ENCODE results near the gene CNTRL.
"Not testable (repeated sequence)": the region's sequence is repeated elsewhere in the genome, so short reads cannot be mapped to it uniquely, and the experiment has no call there.

CNTRL gene

GRCh38 chr9:121055642-121056143 lies 19.1 kb upstream of the CNTRL start:
- no peak overlapping the region for H3K4me3 Mint-ChIP-seq
- H3K4me1 Mint-ChIP-seq: no peaks in the 10 kb centered on the region
- peaks cover 20% of the 10 kb centered on the region for H3K36me3 Mint-ChIP-seq
- no peak for ATAC-seq
- peaks cover 4% of the 10 kb centered on the region for H3K9me3 Mint-ChIP-seq
- H3K27ac Mint-ChIP-seq: no peak overlapping the region
- H3K27me3 Mint-ChIP-seq: no peaks in the 10 kb centered on the region

DNA sequence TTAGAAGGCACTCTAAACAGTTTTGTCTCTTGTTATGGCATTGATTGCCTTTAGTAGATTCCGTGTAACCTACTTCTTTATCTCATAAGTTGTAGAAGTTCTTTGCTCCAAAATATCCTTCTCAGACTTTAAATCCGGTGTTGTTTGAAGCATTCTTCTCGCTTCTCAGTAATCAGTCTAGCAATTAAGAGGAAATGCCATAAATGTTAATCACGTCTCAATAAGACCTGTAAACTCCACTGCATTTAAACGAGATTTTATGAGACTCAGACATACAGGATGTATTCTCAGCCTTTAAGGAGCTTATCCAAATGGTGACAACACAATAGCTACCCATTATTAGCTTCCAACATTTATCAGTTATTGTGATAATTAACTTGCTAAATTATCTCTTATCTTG lies 16.9 kb upstream of the CNTRL start:
- Mint-ChIP-seq H3K27ac (no peak overlapping the region), H3K4me3 (no peak overlapping the region), H3K36me3 (peaks cover 20% of the 10 kb centered on the region), H3K9me3 (peaks cover 4% of the 10 kb centered on the region), H3K4me1 (no peaks in the 10 kb centered on the region), H3K27me3 (no peaks in the 10 kb centered on the region)
- no peak for ATAC-seq

DNA sequence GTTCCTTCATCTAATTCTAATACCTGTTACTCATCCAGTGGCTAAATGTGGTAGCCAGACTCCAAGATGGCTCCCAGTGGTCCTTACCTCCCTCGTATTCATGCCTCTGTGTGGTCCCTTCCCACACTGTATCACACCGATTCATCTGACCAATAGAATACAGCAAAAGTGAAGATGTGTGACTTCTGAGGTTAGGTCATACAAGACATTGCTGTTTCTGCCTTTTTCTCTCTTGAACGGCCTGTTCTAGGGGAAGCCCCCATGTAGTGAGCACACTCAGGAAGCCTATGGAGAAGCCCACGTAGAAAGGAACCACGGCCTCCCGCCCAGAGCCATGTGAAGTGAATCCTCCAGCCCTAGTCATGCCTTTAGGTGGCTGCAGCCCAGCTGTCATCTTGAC lies 15.2 kb upstream of the CNTRL start:
- no peak overlapping the region for H3K27ac Mint-ChIP-seq
- no peaks in the 10 kb centered on the region for H3K27me3 Mint-ChIP-seq
- no peak for ATAC-seq
- H3K4me3 Mint-ChIP-seq: no peak overlapping the region
- peaks cover 4% of the 10 kb centered on the region for H3K9me3 Mint-ChIP-seq
- no peaks in the 10 kb centered on the region for H3K4me1 Mint-ChIP-seq
- H3K36me3 Mint-ChIP-seq: peaks cover 20% of the 10 kb centered on the region

DNA sequence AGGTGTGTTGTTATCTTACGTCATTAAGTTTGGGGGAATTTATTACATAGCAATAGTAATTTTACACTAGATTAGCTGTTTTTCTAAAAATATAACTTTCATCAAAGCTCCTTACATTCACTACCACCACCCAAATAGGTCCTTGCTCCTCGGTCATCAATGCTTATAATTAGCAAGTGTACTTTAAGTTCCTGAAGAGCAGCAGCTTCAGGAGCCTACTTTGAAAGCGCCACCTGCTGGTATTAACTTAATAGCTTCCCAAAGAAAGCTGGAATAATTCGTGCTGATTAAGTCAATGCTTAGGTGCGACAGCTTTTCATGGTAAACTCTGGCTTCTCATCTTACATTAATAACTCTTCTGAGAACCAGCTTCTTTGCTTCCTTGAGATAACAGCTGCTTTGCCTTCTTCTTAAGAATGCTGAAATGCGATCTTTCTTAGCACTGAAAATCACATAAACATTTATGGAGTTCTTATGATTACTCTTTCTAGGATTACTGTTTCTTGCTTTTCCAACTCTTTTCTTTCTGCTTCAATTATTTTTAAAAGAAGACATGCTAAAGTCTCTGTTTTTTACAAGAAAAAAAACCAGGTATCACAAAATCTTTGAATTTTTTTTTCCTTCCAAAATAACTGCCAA lies 14.6 kb upstream of the CNTRL start:
- Mint-ChIP-seq H3K36me3 (peaks cover 17% of the 10 kb centered on the region), H3K27me3 (no peaks in the 10 kb centered on the region), H3K4me1 (no peaks in the 10 kb centered on the region), H3K4me3 (no peak overlapping the region), H3K9me3 (peaks cover 4% of the 10 kb centered on the region), H3K27ac (no peak overlapping the region)
- ATAC-seq: no peak

DNA sequence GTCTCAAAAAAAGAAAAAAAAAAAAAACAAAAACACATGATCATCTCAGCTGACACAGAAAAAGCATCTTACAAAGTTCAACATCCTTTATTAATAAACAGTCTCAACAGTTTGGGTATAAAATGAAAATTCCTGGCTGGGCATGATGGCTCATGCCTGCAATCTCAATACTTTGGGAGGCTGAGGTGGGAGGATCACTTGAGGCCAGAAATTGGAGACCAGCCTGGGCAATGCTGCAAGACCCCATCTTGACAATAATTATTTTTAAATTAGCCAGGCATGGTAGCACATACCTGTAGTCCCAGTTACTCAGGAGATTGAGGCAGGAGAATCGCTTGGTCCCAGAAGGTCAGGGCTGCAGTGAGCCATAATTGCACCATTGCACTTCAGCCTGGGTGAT lies 7.9 kb upstream of the CNTRL start:
- no peak for ATAC-seq
- no peaks in the 10 kb centered on the region for H3K27me3 Mint-ChIP-seq
- H3K36me3 Mint-ChIP-seq: peaks cover 17% of the 10 kb centered on the region
- H3K9me3 Mint-ChIP-seq: peaks cover 8% of the 10 kb centered on the region
- H3K27ac Mint-ChIP-seq: no peak overlapping the region
- H3K4me1 Mint-ChIP-seq: peaks cover 9% of the 10 kb centered on the region
- no peak overlapping the region for H3K4me3 Mint-ChIP-seq

DNA sequence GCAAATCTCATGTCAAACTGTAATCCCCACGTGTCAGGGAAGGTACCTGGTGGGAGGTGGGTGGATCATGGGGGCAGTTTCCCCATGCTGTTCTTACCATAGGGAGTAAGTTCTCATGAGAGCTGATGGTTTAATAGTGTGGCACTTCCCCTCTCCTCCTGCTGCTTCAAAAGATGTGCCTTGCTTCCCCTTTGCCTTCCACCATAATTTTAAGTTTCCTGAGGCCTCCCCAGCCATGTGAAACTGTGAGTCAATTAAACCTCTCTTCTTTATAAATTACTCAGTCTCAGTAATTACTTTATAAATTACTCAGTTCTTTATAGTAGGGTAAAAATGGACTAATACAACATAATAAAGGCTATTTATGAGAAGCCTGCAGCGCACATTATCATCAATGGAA lies 7.1 kb upstream of the CNTRL start:
- Mint-ChIP-seq H3K27me3 (no peaks in the 10 kb centered on the region), H3K9me3 (peaks cover 8% of the 10 kb centered on the region), H3K4me3 (no peak overlapping the region), H3K4me1 (peaks cover 14% of the 10 kb centered on the region), H3K27ac (no peak overlapping the region), H3K36me3 (peaks cover 17% of the 10 kb centered on the region)
- ATAC-seq: no peak

- peaks cover 8% of the 10 kb centered on the region for H3K9me3 Mint-ChIP-seq
- H3K27me3 Mint-ChIP-seq: no peaks in the 10 kb centered on the region
- no peak overlapping the region for H3K4me3 Mint-ChIP-seq
- H3K27ac Mint-ChIP-seq: peak overlapping the region; percentile 17
- ATAC-seq: no peak
- H3K4me1 Mint-ChIP-seq: peaks cover 28% of the 10 kb centered on the region
- H3K36me3 Mint-ChIP-seq: peaks cover 17% of the 10 kb centered on the region
Observed at GRCh38 chr9:121069396-121069795, 5.4 kb upstream of the CNTRL start.

DNA sequence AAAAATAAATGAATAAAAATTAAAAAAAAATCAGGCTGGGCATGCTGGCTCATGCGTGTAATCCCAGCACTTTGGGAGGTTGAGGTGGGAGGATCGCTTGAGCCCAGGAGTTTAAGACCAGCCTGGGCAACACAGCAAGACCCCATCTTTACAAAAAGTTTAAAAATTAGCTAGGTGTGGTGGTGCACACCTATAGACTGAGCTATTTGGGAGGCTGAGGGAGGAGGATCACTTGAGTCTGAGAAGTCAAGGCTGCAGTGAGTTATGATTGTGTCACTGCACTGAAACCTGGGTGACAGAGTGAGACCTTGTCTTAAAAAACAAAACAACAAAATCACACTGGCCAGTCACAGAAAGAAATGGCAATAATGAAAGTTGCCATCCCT lies 3.4 kb upstream of the CNTRL start:
- Mint-ChIP-seq H3K27ac (peak overlapping the region; percentile 86), H3K4me1 (peaks cover 36% of the 10 kb centered on the region), H3K36me3 (peaks cover 17% of the 10 kb centered on the region), H3K27me3 (no peaks in the 10 kb centered on the region), H3K4me3 (peak overlapping the region; percentile 86), H3K9me3 (peaks cover 8% of the 10 kb centered on the region)
- ATAC-seq: peak; percentile 15

DNA sequence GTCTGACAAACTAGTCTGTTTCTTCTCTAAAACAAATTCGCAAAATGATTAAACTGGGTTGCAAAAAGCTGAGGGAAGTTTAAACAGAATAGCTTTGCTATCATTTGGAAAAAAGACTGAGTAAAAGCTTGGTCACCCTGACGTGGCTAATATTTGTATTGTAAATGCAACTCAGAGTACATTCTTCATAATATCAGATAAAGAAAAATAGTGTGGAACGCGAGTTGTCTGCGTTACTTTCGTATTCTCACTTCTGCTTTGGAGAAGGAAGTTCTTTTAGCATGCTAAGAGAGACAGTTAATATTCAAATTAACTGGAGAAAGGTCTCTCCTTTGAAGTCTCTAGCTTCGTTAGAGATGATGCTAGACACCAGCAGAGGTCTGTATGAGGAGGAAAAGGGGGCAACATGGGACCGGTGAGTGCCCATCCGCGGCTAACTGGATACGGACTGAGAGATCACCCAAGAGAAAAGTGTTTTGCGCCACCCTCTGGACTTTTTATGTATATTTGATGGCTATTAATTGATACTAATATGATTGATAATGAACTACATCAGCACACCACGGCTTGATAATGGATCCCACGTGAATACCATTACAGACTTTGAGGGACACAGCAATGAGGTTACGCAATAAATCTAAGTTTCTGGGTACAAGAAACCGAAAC lies 2.9 kb upstream of the CNTRL start:
- peaks cover 8% of the 10 kb centered on the region for H3K9me3 Mint-ChIP-seq
- peaks cover 16% of the 10 kb centered on the region for H3K36me3 Mint-ChIP-seq
- ATAC-seq: peak; percentile 79
- peak overlapping the region; percentile 86 for H3K27ac Mint-ChIP-seq
- H3K27me3 Mint-ChIP-seq: no peaks in the 10 kb centered on the region
- H3K4me1 Mint-ChIP-seq: peaks cover 41% of the 10 kb centered on the region
- H3K4me3 Mint-ChIP-seq: peak overlapping the region; percentile 86

DNA sequence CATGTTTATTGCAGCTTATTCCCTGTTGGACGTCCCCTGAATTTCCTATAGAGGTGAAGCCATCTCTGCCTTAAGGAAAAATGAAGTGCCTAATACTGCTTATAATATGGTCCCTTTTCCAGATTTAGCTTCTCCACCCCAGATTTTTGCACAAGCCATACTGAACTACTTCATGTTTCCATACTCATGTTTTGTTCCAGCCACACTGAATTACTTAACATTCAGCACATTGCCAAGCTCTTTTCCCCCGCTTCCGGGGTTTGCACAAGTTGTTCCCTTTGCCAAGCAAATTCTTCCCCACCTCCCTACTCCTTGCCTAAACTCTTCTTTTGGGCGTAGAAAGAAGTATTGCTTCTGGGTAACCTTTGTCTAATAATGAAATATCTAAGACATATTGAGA lies 1.7 kb upstream of the CNTRL start:
- H3K27ac Mint-ChIP-seq: peak overlapping the region; percentile 86
- no peak for ATAC-seq
- H3K4me1 Mint-ChIP-seq: peaks cover 47% of the 10 kb centered on the region
- H3K4me3 Mint-ChIP-seq: peak overlapping the region; percentile 50
- peaks cover 5% of the 10 kb centered on the region for H3K36me3 Mint-ChIP-seq
- no peaks in the 10 kb centered on the region for H3K27me3 Mint-ChIP-seq
- H3K9me3 Mint-ChIP-seq: peaks cover 3% of the 10 kb centered on the region

DNA sequence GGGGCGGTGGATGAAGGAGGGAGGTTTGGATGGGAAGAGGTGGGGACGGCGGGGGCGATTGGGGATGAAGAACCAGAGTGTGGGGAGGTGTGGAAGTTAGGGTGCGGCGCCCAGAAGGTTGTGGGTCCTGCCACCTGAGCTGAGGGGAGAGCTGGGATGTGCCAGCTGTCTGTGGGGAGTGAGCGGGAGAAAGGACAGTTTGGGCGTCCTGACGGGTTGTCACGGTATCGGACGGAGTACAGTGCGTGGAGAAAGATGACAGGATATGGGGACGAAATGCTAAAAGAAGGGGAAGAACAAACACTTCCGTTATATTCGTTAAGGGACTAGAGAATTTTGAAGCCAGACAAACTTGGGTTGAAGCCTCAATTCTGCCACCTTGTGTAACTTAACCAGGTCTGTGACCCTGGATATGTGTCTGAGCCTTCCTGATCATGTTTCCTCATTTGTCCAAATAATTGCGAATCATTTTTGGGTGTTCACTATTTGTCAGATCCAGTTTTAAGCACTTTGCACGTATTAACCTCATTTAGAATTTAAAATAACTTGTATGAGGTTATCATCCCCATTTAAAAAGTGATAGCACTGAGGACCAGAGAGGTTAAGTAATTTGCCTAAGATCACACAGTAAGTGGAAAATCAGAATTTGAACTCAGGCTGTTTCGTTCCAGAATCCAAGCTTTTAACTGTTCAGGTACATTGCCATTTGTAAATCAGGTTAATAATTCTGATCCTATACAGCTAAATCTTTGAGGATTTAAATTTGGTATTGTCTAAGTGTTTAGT lies 689 bp downstream of the CNTRL start:
- ATAC-seq: peak; percentile 40
- H3K27me3 Mint-ChIP-seq: no peaks in the 10 kb centered on the region
- H3K36me3 Mint-ChIP-seq: no peaks in the 10 kb centered on the region
- H3K4me1 Mint-ChIP-seq: peaks cover 54% of the 10 kb centered on the region
- H3K4me3 Mint-ChIP-seq: peak overlapping the region; percentile 95
- no peaks in the 10 kb centered on the region for H3K9me3 Mint-ChIP-seq
- H3K27ac Mint-ChIP-seq: peak overlapping the region; percentile 86

DNA sequence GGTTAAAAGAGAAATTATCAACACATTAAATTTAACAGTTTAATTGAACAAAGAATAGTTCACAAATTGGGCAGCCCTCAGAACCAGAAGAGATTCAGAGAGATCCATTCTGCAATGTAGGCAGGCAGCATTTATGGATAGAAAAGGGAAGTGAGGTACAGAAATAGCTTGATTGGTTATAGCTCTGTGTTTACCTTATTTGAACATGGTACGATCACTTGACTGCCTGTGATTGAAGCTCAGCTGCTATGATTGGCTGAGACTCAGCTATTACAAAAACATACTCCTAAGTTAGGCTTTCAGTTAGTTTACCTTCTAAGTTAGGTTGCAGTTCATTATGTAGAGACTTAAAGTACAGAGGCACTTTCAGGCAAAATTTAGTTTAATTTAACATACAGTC lies 7.3 kb downstream of the CNTRL start:
- H3K4me3 Mint-ChIP-seq: no peak overlapping the region
- no peaks in the 10 kb centered on the region for H3K9me3 Mint-ChIP-seq
- H3K27ac Mint-ChIP-seq: peak overlapping the region; percentile 49
- peaks cover 32% of the 10 kb centered on the region for H3K4me1 Mint-ChIP-seq
- no peaks in the 10 kb centered on the region for H3K27me3 Mint-ChIP-seq
- H3K36me3 Mint-ChIP-seq: peaks cover 38% of the 10 kb centered on the region
- no peak for ATAC-seq

- Mint-ChIP-seq H3K4me3 (no peak overlapping the region), H3K27ac (no peak overlapping the region), H3K4me1 (peaks cover 37% of the 10 kb centered on the region), H3K36me3 (peaks cover 48% of the 10 kb centered on the region), H3K9me3 (no peaks in the 10 kb centered on the region), H3K27me3 (no peaks in the 10 kb centered on the region)
- ATAC-seq: no peak
Observed at GRCh38 chr9:121085661-121086060, 10.9 kb downstream of the CNTRL start.

DNA sequence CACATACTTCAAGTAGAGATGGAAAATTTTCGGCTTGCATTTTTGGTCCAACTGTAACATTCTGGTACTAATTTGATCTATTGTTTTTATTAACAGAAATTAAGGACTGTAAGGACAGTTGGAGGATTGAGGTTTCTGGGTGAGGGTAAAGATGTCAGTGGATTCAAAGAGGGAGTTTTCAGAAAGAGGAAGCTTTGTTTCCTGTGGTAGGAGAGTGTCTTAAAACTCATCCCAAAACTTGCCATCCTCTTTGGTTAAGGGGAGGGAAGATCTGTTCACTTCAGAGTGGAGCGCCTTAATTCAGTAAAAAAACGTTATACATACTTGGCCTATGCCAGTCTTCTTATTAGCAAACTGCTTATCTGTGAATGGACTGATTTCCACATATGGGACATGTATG lies 13.8 kb downstream of the CNTRL start:
- peak overlapping the region; percentile 73 for H3K27ac Mint-ChIP-seq
- H3K27me3 Mint-ChIP-seq: no peaks in the 10 kb centered on the region
- H3K4me3 Mint-ChIP-seq: no peak overlapping the region
- H3K36me3 Mint-ChIP-seq: peaks cover 54% of the 10 kb centered on the region
- H3K9me3 Mint-ChIP-seq: no peaks in the 10 kb centered on the region
- peaks cover 26% of the 10 kb centered on the region for H3K4me1 Mint-ChIP-seq
- peak; percentile 31 for ATAC-seq

DNA sequence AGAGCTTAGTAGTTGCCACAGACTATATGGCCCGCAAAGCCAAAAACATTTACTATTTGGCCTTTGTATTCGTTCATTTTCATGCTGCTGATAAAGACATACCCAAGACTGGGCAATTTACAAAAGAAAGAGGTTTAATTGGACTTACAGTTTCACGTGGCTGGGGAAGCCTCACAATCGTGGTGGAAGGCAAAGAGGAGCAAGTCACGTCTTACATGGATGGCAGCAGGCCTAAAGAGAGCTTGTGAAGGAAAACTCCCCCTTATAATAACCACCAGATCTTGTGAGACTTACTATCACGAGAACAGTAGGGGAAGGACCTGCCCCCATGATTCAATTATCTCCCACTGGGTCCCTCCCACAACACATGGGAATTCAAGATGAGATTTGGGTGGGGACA lies 16.0 kb downstream of the CNTRL start:
- ATAC-seq, H3K27ac Mint-ChIP-seq, H3K9me3 Mint-ChIP-seq, H3K27me3 Mint-ChIP-seq, H3K4me3 Mint-ChIP-seq: not testable (repeated sequence)
- H3K4me1 Mint-ChIP-seq: peaks cover 20% of the 10 kb centered on the region
- peaks cover 58% of the 10 kb centered on the region for H3K36me3 Mint-ChIP-seq
